ENCODE data around the gene PSTPIP2. TPM values are rescaled to one million over a fixed set of nuclear protein-coding genes. Genes with fewer than 3 reads are reported as not detected.

Gene PSTPIP2
- total RNA-seq, 1 experiment from 2014 or later, result 1.9 TPM

GRCh38 chr18:46097801-46098615 lies 25.9 kb upstream of the PSTPIP2 start, which contains the start of gene ATP5F1A (continued):
- TF ChIP-seq MLX (CRISPR knock-in tag; IDR thresholded peaks at IDR 0.05) (no peak; the same call in 1 of the 2 replicates), HMGXB4 (CRISPR knock-in tag; IDR thresholded peaks at IDR 0.05) (peak; percentile 96), SOX15 (CRISPR knock-in tag; IDR thresholded peaks at IDR 0.05) (no peak), CDX4 (CRISPR knock-in tag; IDR thresholded peaks at IDR 0.05; ENCODE audit: borderline replicate concordance) (no peak), ZNF423 (CRISPR knock-in tag; IDR thresholded peaks at IDR 0.05) (no peak), ESRRA (CRISPR knock-in tag; IDR thresholded peaks at IDR 0.05; ENCODE audit: borderline replicate concordance) (peak; percentile 93), ETV6 (CRISPR knock-in tag; IDR thresholded peaks at IDR 0.05) (peak; percentile 75; the same call in 1 of the 2 replicates), ZNF138 (CRISPR knock-in tag; conservative IDR thresholded peaks at IDR 0.05) (0 out of 2 replicates have a peak, but pooled peaks have one; percentile 64), AFF4 (CRISPR knock-in tag; IDR thresholded peaks at IDR 0.05; ENCODE audit: borderline replicate concordance) (peak; percentile 14; the same call in 1 of the 2 replicates), FOXK1 (CRISPR knock-in tag; IDR thresholded peaks at IDR 0.05) (peak; percentile 88), NFE2L1 (CRISPR knock-in tag; IDR thresholded peaks at IDR 0.05) (0 out of 2 replicates have a peak, but pooled peaks have one; percentile 16), MXD4 (CRISPR knock-in tag; IDR thresholded peaks at IDR 0.05; ENCODE audit: borderline replicate concordance) (no peak), CBFB (CRISPR knock-in tag; IDR thresholded peaks at IDR 0.05; ENCODE audit: low read depth) (no peak), SMAD3 (CRISPR knock-in tag; IDR thresholded peaks at IDR 0.05; ENCODE audit: borderline replicate concordance) (peak; percentile 94), MAX (CRISPR knock-in tag; IDR thresholded peaks at IDR 0.05) (peak; percentile 74), CTCF (IDR thresholded peaks at IDR 0.05) (no peak), KAT7 (CRISPR knock-in tag; IDR thresholded peaks at IDR 0.05; ENCODE audit: borderline replicate concordance) (0 out of 2 replicates have a peak, but pooled peaks have one; percentile 41), ZNF317 (CRISPR knock-in tag; IDR thresholded peaks at IDR 0.05; ENCODE audit: borderline replicate concordance, low read depth) (no peak)
- TF ChIP-seq, protein P1, sequence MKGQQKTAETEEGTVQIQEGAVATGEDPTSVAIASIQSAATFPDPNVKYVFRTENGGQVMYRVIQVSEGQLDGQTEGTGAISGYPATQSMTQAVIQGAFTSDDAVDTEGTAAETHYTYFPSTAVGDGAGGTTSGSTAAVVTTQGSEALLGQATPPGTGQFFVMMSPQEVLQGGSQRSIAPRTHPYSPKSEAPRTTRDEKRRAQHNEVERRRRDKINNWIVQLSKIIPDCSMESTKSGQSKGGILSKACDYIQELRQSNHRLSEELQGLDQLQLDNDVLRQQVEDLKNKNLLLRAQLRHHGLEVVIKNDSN (CRISPR knock-in tag; IDR thresholded peaks at IDR 0.05), result peak; percentile 64
- TF ChIP-seq, protein P2, sequence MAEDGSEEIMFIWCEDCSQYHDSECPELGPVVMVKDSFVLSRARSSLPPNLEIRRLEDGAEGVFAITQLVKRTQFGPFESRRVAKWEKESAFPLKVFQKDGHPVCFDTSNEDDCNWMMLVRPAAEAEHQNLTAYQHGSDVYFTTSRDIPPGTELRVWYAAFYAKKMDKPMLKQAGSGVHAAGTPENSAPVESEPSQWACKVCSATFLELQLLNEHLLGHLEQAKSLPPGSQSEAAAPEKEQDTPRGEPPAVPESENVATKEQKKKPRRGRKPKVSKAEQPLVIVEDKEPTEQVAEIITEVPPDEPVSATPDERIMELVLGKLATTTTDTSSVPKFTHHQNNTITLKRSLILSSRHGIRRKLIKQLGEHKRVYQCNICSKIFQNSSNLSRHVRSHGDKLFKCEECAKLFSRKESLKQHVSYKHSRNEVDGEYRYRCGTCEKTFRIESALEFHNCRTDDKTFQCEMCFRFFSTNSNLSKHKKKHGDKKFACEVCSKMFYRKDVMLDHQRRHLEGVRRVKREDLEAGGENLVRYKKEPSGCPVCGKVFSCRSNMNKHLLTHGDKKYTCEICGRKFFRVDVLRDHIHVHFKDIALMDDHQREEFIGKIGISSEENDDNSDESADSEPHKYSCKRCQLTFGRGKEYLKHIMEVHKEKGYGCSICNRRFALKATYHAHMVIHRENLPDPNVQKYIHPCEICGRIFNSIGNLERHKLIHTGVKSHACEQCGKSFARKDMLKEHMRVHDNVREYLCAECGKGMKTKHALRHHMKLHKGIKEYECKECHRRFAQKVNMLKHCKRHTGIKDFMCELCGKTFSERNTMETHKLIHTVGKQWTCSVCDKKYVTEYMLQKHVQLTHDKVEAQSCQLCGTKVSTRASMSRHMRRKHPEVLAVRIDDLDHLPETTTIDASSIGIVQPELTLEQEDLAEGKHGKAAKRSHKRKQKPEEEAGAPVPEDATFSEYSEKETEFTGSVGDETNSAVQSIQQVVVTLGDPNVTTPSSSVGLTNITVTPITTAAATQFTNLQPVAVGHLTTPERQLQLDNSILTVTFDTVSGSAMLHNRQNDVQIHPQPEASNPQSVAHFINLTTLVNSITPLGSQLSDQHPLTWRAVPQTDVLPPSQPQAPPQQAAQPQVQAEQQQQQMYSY (CRISPR knock-in tag; IDR thresholded peaks at IDR 0.05), result no peak
- TF ChIP-seq, protein P3, sequence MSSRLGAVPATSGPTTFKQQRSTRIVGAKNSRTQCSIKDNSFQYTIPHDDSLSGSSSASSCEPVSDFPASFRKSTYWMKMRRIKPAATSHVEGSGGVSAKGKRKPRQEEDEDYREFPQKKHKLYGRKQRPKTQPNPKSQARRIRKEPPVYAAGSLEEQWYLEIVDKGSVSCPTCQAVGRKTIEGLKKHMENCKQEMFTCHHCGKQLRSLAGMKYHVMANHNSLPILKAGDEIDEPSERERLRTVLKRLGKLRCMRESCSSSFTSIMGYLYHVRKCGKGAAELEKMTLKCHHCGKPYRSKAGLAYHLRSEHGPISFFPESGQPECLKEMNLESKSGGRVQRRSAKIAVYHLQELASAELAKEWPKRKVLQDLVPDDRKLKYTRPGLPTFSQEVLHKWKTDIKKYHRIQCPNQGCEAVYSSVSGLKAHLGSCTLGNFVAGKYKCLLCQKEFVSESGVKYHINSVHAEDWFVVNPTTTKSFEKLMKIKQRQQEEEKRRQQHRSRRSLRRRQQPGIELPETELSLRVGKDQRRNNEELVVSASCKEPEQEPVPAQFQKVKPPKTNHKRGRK (CRISPR knock-in tag; IDR thresholded peaks at IDR 0.05; ENCODE audit: borderline replicate concordance), result no peak
